T-helper 2 cell treated with Interferon-gamma antibody and Interleukin-4, amounts not matched to agents 100 ng/mL and 5 ng/mL, for 36 hours (primary cell): ENCODE results near the gene OPCML. TPM values are rescaled to one million over a fixed set of nuclear protein-coding genes. Genes with fewer than 3 reads are reported as not detected.

Experiments used
- intact Hi-C: fragments of 100-400 bp; cut with micrococcal nuclease; formaldehyde crosslinking; loops from one replicate; pipeline ENCODE4 v1.15.1; 2023
- total RNA-seq: library from RNA; stranded (reverse); gene quantifications from 2 replicates; pipeline ENCODE4 v1.2.3, GENCODE V29; 2022

The OPCML gene
- total RNA-seq, 1 donor from 2014 or later, result not detected

- intact Hi-C loops, result no loop called here
Measured at GRCh38 chr11:132588366-132588765, 943.9 kb downstream of the OPCML start.

GRCh38 chr11:132587716-132588115, 944.6 kb downstream of the OPCML start:
- intact Hi-C loops, result no loop called here

- intact Hi-C loops, result no loop called here
Measured at GRCh38 chr11:132586801-132587200, 945.5 kb downstream of the OPCML start.

GRCh38 chr11:132579634-132580327, 952.5 kb downstream of the OPCML start:
- intact Hi-C loops, result no loop called here

- intact Hi-C loops, result no loop called here
Measured at GRCh38 chr11:132579136-132579535, 953.2 kb downstream of the OPCML start.

GRCh38 chr11:132578580-132578979, 953.7 kb downstream of the OPCML start:
- intact Hi-C loops, result no loop called here

GRCh38 chr11:132576706-132577105, 955.6 kb downstream of the OPCML start:
- intact Hi-C loops, result no loop called here

- intact Hi-C loops, result no loop called here
Measured at GRCh38 chr11:132564091-132564885, 968.0 kb downstream of the OPCML start.

GRCh38 chr11:132563050-132563449, 969.3 kb downstream of the OPCML start:
- intact Hi-C loops, result no loop called here

GRCh38 chr11:132561937-132562336, 970.4 kb downstream of the OPCML start:
- intact Hi-C loops, result no loop called here

- intact Hi-C loops, result no loop called here
Measured at GRCh38 chr11:132559331-132560036, 972.8 kb downstream of the OPCML start.

GRCh38 chr11:132556316-132556715, 976.0 kb downstream of the OPCML start:
- intact Hi-C loops, result no loop called here

GRCh38 chr11:132555617-132556016, 976.7 kb downstream of the OPCML start:
- intact Hi-C loops, result no loop called here

- intact Hi-C loops, result no loop called here
Measured at GRCh38 chr11:132551016-132551415, 981.3 kb downstream of the OPCML start.

- intact Hi-C loops, result no loop called here
Measured at GRCh38 chr11:132549561-132549960, 982.7 kb downstream of the OPCML start.

- intact Hi-C loops, result no loop called here
Measured at GRCh38 chr11:132549001-132549400, 983.3 kb downstream of the OPCML start.

- intact Hi-C loops, result no loop called here
Measured at GRCh38 chr11:132544007-132544406, 988.3 kb downstream of the OPCML start.

- intact Hi-C loops, result no loop called here
Measured at GRCh38 chr11:132541794-132542193, 990.5 kb downstream of the OPCML start.

GRCh38 chr11:132540581-132540980, 991.7 kb downstream of the OPCML start:
- intact Hi-C loops, result no loop called here

- intact Hi-C loops, result no loop called here
Measured at GRCh38 chr11:132539590-132540368, 992.5 kb downstream of the OPCML start.

GRCh38 chr11:132538642-132539041, 993.7 kb downstream of the OPCML start:
- intact Hi-C loops, result no loop called here
